ENCODE results near the gene PKP4. TPM values are rescaled to one million over a fixed set of nuclear protein-coding genes. Genes with fewer than 3 reads are reported as not detected.

PKP4 gene
- total RNA-seq, 1 experiment from 2014 or later: 52.0 TPM

GRCh38 chr2:158458617-158458920 is 1.8 kb downstream of the PKP4 start:
- Histone ChIP-seq H3K4me1 (ENCODE audit: insufficient read depth, low read length) (peaks cover 4% of the 10 kb centered on the region; the same call in 1 of the 2 replicates), H2BK5ac (ENCODE audit: insufficient read length, low read length) (no peak overlapping the region), H3K79me2 (ENCODE audit: insufficient read depth, low read length) (peaks cover 19% of the 10 kb centered on the region; the same call in 1 of the 2 replicates), H3K14ac (ENCODE audit: insufficient read depth, low read length) (no peak overlapping the region), H2BK120ac (ENCODE audit: low read depth, low read length, poor library complexity, severe bottlenecking) (no peak overlapping the region), H2BK12ac (ENCODE audit: insufficient read length, low read depth, low read length) (no peak overlapping the region), H3K9ac (ENCODE audit: extremely low read depth, insufficient read length, low read length) (peak overlapping the region; percentile 68), H3K9me3 (ENCODE audit: control insufficient read depth, low read depth, low read length) (no peaks in the 10 kb centered on the region), H3K23me2 (ENCODE audit: insufficient read length, low read depth, low read length, poor library complexity, severe bottlenecking) (peaks cover 8% of the 10 kb centered on the region), H3K4ac (ENCODE audit: low read depth, low read length) (no peak overlapping the region), H2BK20ac (ENCODE audit: low read depth, low read length, poor library complexity, severe bottlenecking) (no peak overlapping the region), H3K23ac (ENCODE audit: insufficient read length, low read depth, low read length) (no peak overlapping the region), H3K18ac (ENCODE audit: insufficient read length, low read depth, low read length) (no peak overlapping the region), H3T11ph (ENCODE audit: low read length) (no peak overlapping the region), H4K8ac (replicated peaks; ENCODE audit: insufficient read length, low read depth, low read length) (no peak overlapping the region), H3K56ac (ENCODE audit: insufficient read length, low read depth, low read length) (no peak overlapping the region), H4K91ac (ENCODE audit: insufficient read length, low read depth, low read length) (no peak overlapping the region), H3K4me2 (ENCODE audit: insufficient read depth, insufficient read length, low read length) (peak overlapping the region; percentile 92), H3K27ac (ENCODE audit: insufficient read length, low read depth, low read length) (no peak overlapping the region), H4K20me1 (ENCODE audit: control insufficient read depth, insufficient read depth, insufficient read length) (no peaks in the 10 kb centered on the region), H3K79me1 (ENCODE audit: insufficient read depth, low read depth, low read length, poor library complexity, severe bottlenecking) (no peaks in the 10 kb centered on the region), H2AK5ac (ENCODE audit: insufficient read length, low read length) (no peak overlapping the region), H3K27me3 (ENCODE audit: insufficient read depth, low read length) (no peaks in the 10 kb centered on the region), H2AFZ (ENCODE audit: low read length) (no peak overlapping the region), H4K5ac (ENCODE audit: insufficient read length, low read depth, low read length) (no peak overlapping the region), H2BK15ac (ENCODE audit: low read depth, low read length) (no peak overlapping the region)
- no peak for TF ChIP-seq CTCF (conservative IDR thresholded peaks at IDR 0.05)
- Mint-ChIP-seq H3K36me3 (ENCODE audit: insufficient read depth in 1 of 3, low read depth in 3 of 3) (peaks cover 0 to 3% (median 0%) of the 10 kb centered on the region in 3 experiments; a peak in 2 of 7 replicates), H3K4me3 (peak overlapping the region; percentile 96 to 97), H3K4me1 (peaks cover 40 to 49% of the 10 kb centered on the region in 2 experiments), H3K9me3 (no peaks in the 10 kb centered on the region), H3K27me3 (ENCODE audit: low read depth) (no peaks in the 10 kb centered on the region; the same call in 1 of the 2 replicates), H3K27ac (peak overlapping the region; percentile 86 to 97 (median 94); a peak in 5 of 7 replicates)
- DNase-seq: no peak
- WGBS (ENCODE audit: extremely low coverage, insufficient read length, low lambda C conversion rate): no CpG with 5 or more reads among the region's 9 CpGs
